K562 (cell line): Measurements from ENCODE around the gene CHCHD1. TPM values are rescaled to one million over a fixed set of nuclear protein-coding genes. Genes with fewer than 3 reads are reported as not detected.

Experiments
- ESRRB ChIP-seq: fragments of 250-450 bp; sonication (Bioruptor Pico); IDR thresholded peaks from 2 replicates; pipeline ENCODE4 v1.5.0; 2020; ENCODE audit warnings: mild to moderate bottlenecking, moderate library complexity, borderline replicate concordance
- IRF9 ChIP-seq: fragments of 450-650 bp; IDR thresholded peaks from 2 replicates; pipeline ENCODE4 v1.6.1; 2016; ENCODE audit warnings: missing biosample characterization, missing genetic modification characterization
- KLF16 ChIP-seq: IDR thresholded peaks from 2 replicates; pipeline ENCODE4 v1.6.1; 2016; ENCODE audit warnings: antibody characterized with exemption
- MAZ ChIP-seq, 2 experiments: fragments of 450-650 bp in 1 of 2; sonication (generic) in 1 of 2; formaldehyde crosslinking; IDR thresholded peaks in 1 of 2; conservative IDR thresholded peaks in 1 of 2; 2 replicates each; pipeline versions ENCODE4 v1.4.0 to v1.5.0; 2020; ENCODE audit warnings: mild to moderate bottlenecking in 1 of 2, missing genetic modification reagents in 1 of 2
- REST ChIP-seq, 2 experiments: fragments of 450-650 bp; formaldehyde crosslinking in 1 of 2; IDR thresholded peaks; 2 replicates each; pipeline versions ENCODE4 v1.4.0 to v1.6.1; 2014 to 2020; ENCODE audit warnings: mild to moderate bottlenecking in 2 of 2, borderline replicate concordance in 1 of 2, low read depth in 1 of 2
- SMARCE1 ChIP-seq: fragments of 450-650 bp; IDR thresholded peaks from 2 replicates; pipeline ENCODE4 v1.7.1; 2016; ENCODE audit warnings: mild to moderate bottlenecking
- TFAP4 ChIP-seq: sonication (generic); formaldehyde crosslinking; IDR thresholded peaks from 2 replicates; pipeline ENCODE4 v1.8.0; 2022; ENCODE audit warnings: missing genetic modification reagents, mild to moderate bottlenecking, moderate library complexity, borderline replicate concordance
- TRIM28 ChIP-seq: fragments of 450-650 bp; IDR thresholded peaks from 2 replicates; pipeline ENCODE4 v1.6.1; 2017
- YBX1 ChIP-seq: fragments of 450-650 bp; IDR thresholded peaks from 2 replicates; pipeline ENCODE4 v1.7.1; 2016; ENCODE audit warnings: mild to moderate bottlenecking
- ZBTB26 ChIP-seq: fragments of 450-650 bp; formaldehyde crosslinking; IDR thresholded peaks from 2 replicates; pipeline ENCODE4 v1.4.0; 2022; ENCODE audit warnings: missing genetic modification characterization
- ZFP30 ChIP-seq: fragments of 250-450 bp; sonication (Bioruptor Pico); IDR thresholded peaks from 2 replicates; pipeline ENCODE4 v1.8.0; 2022; ENCODE audit warnings: moderate library complexity, mild to moderate bottlenecking, inconsistent platforms, borderline replicate concordance
- ZFP91 ChIP-seq: sonication (generic); formaldehyde crosslinking; IDR thresholded peaks from 2 replicates; pipeline ENCODE4 v1.8.0; 2022; ENCODE audit warnings: mild to moderate bottlenecking, missing genetic modification reagents
- ZNF561 ChIP-seq: fragments of 450-650 bp; formaldehyde crosslinking; conservative IDR thresholded peaks from 2 replicates; pipeline ENCODE4 v1.4.0; 2020; ENCODE audit warnings: mild to moderate bottlenecking, moderate library complexity
- polyA plus RNA-seq, 8 experiments: library from polyadenylated mRNA; depleted of rRNA in 4 of 8; stranded (reverse) in 5 of 8; unstranded in 3 of 8; fragments of >200 nt; fragmentation: Nextera tagmentation in 2 of 8; fragmentation: Illumina TruSeq in 1 of 8; extraction: Ambion mirVana in 2 of 8; extraction: Trizol in 1 of 8; gene quantifications; 2 replicates each; pipeline versions ENCODE4 v1.2.1 to v1.2.3, GENCODE V29; 2011 to 2014; ENCODE audit warnings: inconsistent platforms in 1 of 8, missing spikeins in 1 of 8
- total RNA-seq, 7 experiments: library from RNA; depleted of rRNA in 6 of 7; stranded (reverse); fragments of >200 nt in 6 of 7; fragmentation: Illumina TruSeq in 2 of 7; extraction: Trizol in 2 of 7; gene quantifications; 2 replicates each; pipeline versions ENCODE4 v1.2.1 to v1.2.3, GENCODE V29; 2011 to 2021; ENCODE audit warnings: low replicate concordance in 1 of 7

CHCHD1 gene
- total and polyA plus RNA-seq, 9 of the 15 experiments (the other 6 are each of a cell fraction or from before 2014, with no cell fraction given): 52.9 to 126 (median 83.4) TPM

- TF ChIP-seq ESRRB (CRISPR knock-in tag) (no peak), ZFP91 (CRISPR knock-in tag) (no peak), SMARCE1 (no peak), ZBTB26 (CRISPR knock-in tag) (no peak), YBX1 (no peak), ZNF561 (CRISPR knock-in tag) (no peak), ZFP30 (CRISPR knock-in tag) (no peak), KLF16 (no peak), TFAP4 (CRISPR knock-in tag) (peak; percentile 8; the same call in 1 of the 2 replicates), MAZ (CRISPR knock-in tag; conservative IDR thresholded peaks at IDR 0.05 in 1 of 2, IDR thresholded peaks at IDR 0.05 in 1 of 2) (no peak), REST (IDR thresholded peaks at IDR 0.05; ENCODE audit: borderline replicate concordance) (no peak), REST (CRISPR knock-in tag; IDR thresholded peaks at IDR 0.05; ENCODE audit: low read depth) (no peak), TRIM28 (no peak), IRF9 (tag) (no peak)
These were observed 29.1 kb downstream of the CHCHD1 start (continued) for GRCh38 chr10:73810735-73811465.
